Activated T-helper 1 cell treated with anti-CD3 and anti-CD28 coated beads, Interleukin-12 subunit alpha, Interleukin-12 subunit beta, Interleukin-2, Interleukin-4 antibody, amounts not matched to agents 30 ng/mL and 10 ng/mL and 1 ng/mL, durations not matched to agents 14 hours and 24 hours and 36 hours (primary cell): Measurements from ENCODE around the gene RAB40A. TPM values are rescaled to one million over a fixed set of nuclear protein-coding genes. Genes with fewer than 3 reads are reported as not detected.
A peak's percentile ranks its signal among the peaks of the same experiment; 100 is the strongest.

Source experiments
- DNase-seq: peaks from one replicate; pipeline ENCODE4 v3.0.0; 2021; ENCODE audit warnings: low spot score
- H3K27ac Mint-ChIP-seq: one replicate; pipeline ENCODE4 v1.8.0; 2021; ENCODE audit warnings: mild to moderate bottlenecking, mixed read lengths
- H3K27me3 Mint-ChIP-seq: one replicate; pipeline ENCODE4 v1.8.0; 2022; ENCODE audit warnings: mild to moderate bottlenecking, moderate library complexity, mixed read lengths; ENCODE audit not compliant: insufficient read depth
- H3K36me3 Mint-ChIP-seq: one replicate; pipeline ENCODE4 v1.8.0; 2021; ENCODE audit warnings: low read depth, mixed read lengths
- H3K4me1 Mint-ChIP-seq: one replicate; pipeline ENCODE4 v1.8.0; 2021; ENCODE audit warnings: low read depth, mixed read lengths
- H3K4me3 Mint-ChIP-seq: one replicate; pipeline ENCODE4 v1.8.0; 2021; ENCODE audit warnings: mild to moderate bottlenecking, moderate library complexity, mixed read lengths
- H3K9me3 Mint-ChIP-seq: one replicate; pipeline ENCODE4 v1.8.0; 2021; ENCODE audit warnings: mixed read lengths
- intact Hi-C: fragments of 100-400 bp; cut with micrococcal nuclease; formaldehyde crosslinking; loops from one replicate; pipeline ENCODE4 v1.15.1; 2024
- total RNA-seq: library from RNA; stranded (reverse); gene quantifications from 2 replicates; pipeline ENCODE4 v1.2.3, GENCODE V29; 2022

RAB40A gene
- total RNA-seq, 1 donor from 2014 or later = 0.08 TPM

- no peaks in the 10 kb centered on the region for H3K9me3 Mint-ChIP-seq
- DNase-seq = no peak
- peaks cover 6% of the 10 kb centered on the region for H3K4me1 Mint-ChIP-seq
- no peak overlapping the region for H3K27ac Mint-ChIP-seq
- intact Hi-C loops = no loop called here
- H3K36me3 Mint-ChIP-seq = no peaks in the 10 kb centered on the region
- no peak overlapping the region for H3K4me3 Mint-ChIP-seq
- peaks cover 2% of the 10 kb centered on the region for H3K27me3 Mint-ChIP-seq
These were observed 18.6 kb upstream of the RAB40A start for GRCh38 chrX:103537871-103538387.

- Mint-ChIP-seq H3K36me3 (no peaks in the 10 kb centered on the region), H3K27me3 (peaks cover 6% of the 10 kb centered on the region), H3K4me1 (peaks cover 6% of the 10 kb centered on the region), H3K4me3 (no peak overlapping the region), H3K27ac (no peak overlapping the region), H3K9me3 (no peaks in the 10 kb centered on the region)
- DNase-seq = no peak
- intact Hi-C loops = no loop called here
These were observed 17.4 kb upstream of the RAB40A start for GRCh38 chrX:103536732-103537131.

DNA sequence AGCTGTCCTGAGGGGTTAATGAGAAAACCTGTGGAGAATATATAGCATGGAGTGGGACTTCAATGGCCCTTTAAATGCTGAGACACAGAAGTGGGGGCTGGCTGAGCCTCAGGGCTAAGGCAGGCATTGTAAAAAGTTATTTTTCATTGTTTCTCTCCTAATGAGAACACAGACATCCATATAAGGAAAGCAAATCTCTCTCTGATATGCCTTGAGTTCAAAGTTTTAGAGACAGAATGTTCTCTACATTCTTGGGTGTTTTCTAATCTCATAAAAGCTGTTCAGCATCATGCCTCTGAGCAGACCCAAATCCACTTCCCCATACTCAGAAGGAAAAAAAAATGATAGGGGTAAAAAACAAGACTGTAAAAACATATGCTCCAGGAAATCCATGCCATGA lies 16.8 kb upstream of the RAB40A start:
- no peaks in the 10 kb centered on the region for H3K36me3 Mint-ChIP-seq
- peaks cover 6% of the 10 kb centered on the region for H3K27me3 Mint-ChIP-seq
- intact Hi-C loops = no loop called here
- peaks cover 6% of the 10 kb centered on the region for H3K4me1 Mint-ChIP-seq
- H3K9me3 Mint-ChIP-seq = no peaks in the 10 kb centered on the region
- H3K4me3 Mint-ChIP-seq = no peak overlapping the region
- no peak overlapping the region for H3K27ac Mint-ChIP-seq
- DNase-seq = no peak

DNA sequence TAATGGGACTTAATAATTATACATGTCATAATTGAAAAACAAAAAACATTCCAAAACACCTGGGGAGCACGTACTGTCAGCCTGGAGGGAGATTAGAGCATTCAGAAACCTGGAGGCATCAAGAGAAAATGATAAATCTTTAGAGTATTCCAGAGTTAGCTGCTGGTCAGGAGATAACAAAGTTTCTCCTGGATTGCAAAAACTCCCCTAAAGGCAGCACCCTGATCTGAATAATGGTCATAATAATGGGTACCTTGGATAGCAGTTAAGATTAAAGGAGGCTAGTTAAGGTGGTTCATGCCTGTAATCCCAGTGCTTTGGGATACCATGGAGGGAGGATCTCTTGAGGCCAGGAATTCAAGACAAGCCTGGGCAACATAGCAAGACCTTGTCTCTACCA lies 15.9 kb upstream of the RAB40A start:
- Mint-ChIP-seq H3K36me3 (no peaks in the 10 kb centered on the region), H3K4me1 (peaks cover 6% of the 10 kb centered on the region), H3K27ac (no peak overlapping the region), H3K4me3 (no peak overlapping the region), H3K27me3 (peaks cover 6% of the 10 kb centered on the region), H3K9me3 (no peaks in the 10 kb centered on the region)
- intact Hi-C loops = no loop called here
- DNase-seq = no peak

DNA sequence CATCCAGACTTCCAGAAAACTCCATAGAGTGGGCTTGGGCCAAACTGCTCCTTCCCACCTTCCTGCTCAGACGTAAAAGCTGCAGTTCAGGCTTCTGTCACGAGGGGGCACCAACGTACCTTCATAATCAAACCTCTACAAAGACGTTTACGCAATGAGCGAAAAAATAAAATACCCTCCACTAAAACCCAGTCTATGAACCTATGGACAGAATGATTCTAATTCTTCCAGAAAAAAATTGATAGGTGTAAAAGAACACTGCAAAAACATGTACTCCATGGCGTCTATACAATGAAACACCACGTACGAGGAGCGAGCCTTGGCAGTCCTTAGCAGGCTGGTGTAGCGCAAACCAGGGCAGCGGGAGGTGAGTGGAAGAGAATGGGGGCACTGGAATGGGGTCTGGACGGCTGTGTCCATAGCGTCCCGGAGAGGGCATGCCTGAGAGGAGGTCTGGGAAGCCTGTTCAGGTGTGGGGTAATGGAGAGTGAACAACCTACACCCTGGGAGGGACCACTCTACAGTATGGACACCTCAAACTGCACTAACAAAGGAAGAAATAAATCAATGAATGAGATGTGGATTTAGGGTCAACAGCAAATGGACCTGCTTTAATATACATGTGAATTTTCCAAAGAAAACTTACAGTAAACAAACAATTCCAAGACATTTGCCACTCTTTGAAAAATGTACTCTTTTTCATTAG lies 14.4 kb upstream of the RAB40A start:
- intact Hi-C loops = loop anchor here (1.0 kb wide), 3 partner anchors 156 to 284 kb away; no protein-coding TSS in a partner anchor
- Mint-ChIP-seq H3K27ac (no peak overlapping the region), H3K9me3 (no peaks in the 10 kb centered on the region), H3K4me3 (peak overlapping the region; percentile 74), H3K4me1 (peaks cover 6% of the 10 kb centered on the region), H3K36me3 (no peaks in the 10 kb centered on the region), H3K27me3 (peaks cover 6% of the 10 kb centered on the region)
- peak; percentile 33 for DNase-seq

DNA sequence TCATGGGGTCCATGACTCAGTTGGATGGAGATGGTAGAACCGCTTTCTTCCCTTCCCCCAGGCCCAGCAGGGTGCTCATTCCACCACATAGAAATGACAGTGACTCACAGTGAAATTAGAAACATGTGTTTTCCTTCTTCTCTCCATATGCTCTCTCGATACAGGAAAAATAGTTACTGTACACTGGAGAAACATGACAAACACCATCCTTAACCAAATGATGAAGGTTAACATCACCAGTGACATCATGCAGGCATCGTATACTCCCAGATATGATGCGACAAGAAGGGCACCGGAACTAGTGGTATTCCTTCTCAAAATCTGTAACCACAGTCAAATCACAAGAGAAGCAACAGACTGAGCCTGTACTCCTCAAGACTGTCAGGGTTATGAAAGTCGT lies 11.7 kb upstream of the RAB40A start:
- Mint-ChIP-seq H3K9me3 (no peaks in the 10 kb centered on the region), H3K4me3 (no peak overlapping the region), H3K4me1 (peaks cover 6% of the 10 kb centered on the region), H3K27me3 (peaks cover 6% of the 10 kb centered on the region), H3K36me3 (no peaks in the 10 kb centered on the region), H3K27ac (no peak overlapping the region)
- no peak for DNase-seq
- intact Hi-C loops = no loop called here

GRCh38 chrX:103530545-103530944 lies 11.3 kb upstream of the RAB40A start:
- no peak overlapping the region for H3K27ac Mint-ChIP-seq
- DNase-seq = no peak
- H3K36me3 Mint-ChIP-seq = no peaks in the 10 kb centered on the region
- H3K4me3 Mint-ChIP-seq = no peak overlapping the region
- H3K4me1 Mint-ChIP-seq = peaks cover 6% of the 10 kb centered on the region
- H3K27me3 Mint-ChIP-seq = peaks cover 6% of the 10 kb centered on the region
- H3K9me3 Mint-ChIP-seq = no peaks in the 10 kb centered on the region
- intact Hi-C loops = no loop called here

DNA sequence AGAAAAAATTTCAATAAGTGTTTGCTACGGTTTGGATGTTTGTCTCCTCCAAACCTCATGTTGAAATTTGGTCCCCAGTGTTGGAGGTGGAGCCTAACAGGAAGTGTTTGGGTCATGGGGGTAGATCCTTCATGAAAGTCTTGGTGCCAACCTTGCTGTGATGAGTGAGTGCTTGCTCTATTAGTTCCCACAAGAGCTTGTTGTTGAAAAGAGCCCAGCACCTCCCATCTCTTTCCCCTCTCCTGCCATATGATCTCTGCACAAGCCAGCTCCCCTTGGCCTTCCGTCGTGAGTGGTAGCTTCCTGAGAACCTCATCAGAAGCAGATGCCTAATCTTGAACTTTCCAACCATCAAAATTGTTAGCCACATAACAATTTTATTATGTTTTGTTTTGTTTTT lies 10.3 kb upstream of the RAB40A start:
- peaks cover 6% of the 10 kb centered on the region for H3K4me1 Mint-ChIP-seq
- no peaks in the 10 kb centered on the region for H3K9me3 Mint-ChIP-seq
- H3K27ac Mint-ChIP-seq = no peak overlapping the region
- H3K27me3 Mint-ChIP-seq = peaks cover 6% of the 10 kb centered on the region
- intact Hi-C loops = no loop called here
- H3K36me3 Mint-ChIP-seq = no peaks in the 10 kb centered on the region
- no peak for DNase-seq
- no peak overlapping the region for H3K4me3 Mint-ChIP-seq

DNA sequence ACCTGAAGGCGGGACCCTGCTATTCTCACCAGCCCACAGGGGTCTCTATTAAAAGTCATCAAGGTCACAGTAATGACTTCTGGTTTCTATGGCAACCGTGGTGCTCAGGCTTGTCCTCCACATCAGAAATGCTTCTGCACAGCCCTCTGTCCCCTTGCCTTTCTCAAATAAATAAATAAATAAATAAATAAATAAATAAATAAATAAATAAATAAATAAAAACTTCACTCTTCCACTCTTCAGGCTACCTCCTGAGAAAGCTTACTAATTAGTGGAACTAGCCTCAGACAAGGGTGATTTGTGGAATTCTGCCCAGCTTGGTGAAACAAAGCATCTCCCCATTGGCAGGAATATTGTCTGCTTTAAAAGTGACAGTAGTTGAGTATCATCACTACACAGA lies 5.5 kb upstream of the RAB40A start:
- no peak overlapping the region for H3K27ac Mint-ChIP-seq
- H3K4me3 Mint-ChIP-seq = no peak overlapping the region
- H3K36me3 Mint-ChIP-seq = no peaks in the 10 kb centered on the region
- H3K27me3 Mint-ChIP-seq = no peaks in the 10 kb centered on the region
- intact Hi-C loops = no loop called here
- no peaks in the 10 kb centered on the region for H3K9me3 Mint-ChIP-seq
- no peak for DNase-seq
- H3K4me1 Mint-ChIP-seq = no peaks in the 10 kb centered on the region

DNA sequence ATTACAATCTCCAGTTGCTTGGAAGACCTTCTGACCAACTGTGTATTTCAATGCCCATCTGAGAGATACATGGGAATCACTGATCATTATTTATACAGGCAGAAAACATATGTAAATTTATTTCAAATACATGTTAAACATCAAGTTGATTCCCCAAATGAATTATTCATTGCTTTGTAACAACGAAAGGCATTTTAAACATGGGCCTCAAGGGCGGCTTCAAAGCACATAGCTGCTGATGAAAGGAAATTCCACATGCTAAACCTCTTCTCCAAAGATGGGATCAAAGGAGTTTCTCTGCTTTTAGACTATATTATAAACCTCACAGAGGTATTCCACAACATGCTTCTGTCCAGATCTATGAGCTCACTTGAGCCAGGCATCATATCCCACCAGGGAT lies 4.3 kb upstream of the RAB40A start:
- H3K9me3 Mint-ChIP-seq = no peaks in the 10 kb centered on the region
- no peaks in the 10 kb centered on the region for H3K36me3 Mint-ChIP-seq
- H3K4me3 Mint-ChIP-seq = no peak overlapping the region
- H3K4me1 Mint-ChIP-seq = no peaks in the 10 kb centered on the region
- H3K27me3 Mint-ChIP-seq = no peaks in the 10 kb centered on the region
- H3K27ac Mint-ChIP-seq = no peak overlapping the region
- DNase-seq = no peak
- intact Hi-C loops = no loop called here

- Mint-ChIP-seq H3K36me3 (no peaks in the 10 kb centered on the region), H3K4me1 (no peaks in the 10 kb centered on the region), H3K9me3 (no peaks in the 10 kb centered on the region), H3K4me3 (no peak overlapping the region), H3K27ac (no peak overlapping the region), H3K27me3 (no peaks in the 10 kb centered on the region)
- no peak for DNase-seq
- intact Hi-C loops = no loop called here
These were observed 1.1 kb upstream of the RAB40A start for GRCh38 chrX:103520386-103520785.

GRCh38 chrX:103518571-103518970 lies 718 bp downstream of the RAB40A start:
- no peaks in the 10 kb centered on the region for H3K36me3 Mint-ChIP-seq

DNA sequence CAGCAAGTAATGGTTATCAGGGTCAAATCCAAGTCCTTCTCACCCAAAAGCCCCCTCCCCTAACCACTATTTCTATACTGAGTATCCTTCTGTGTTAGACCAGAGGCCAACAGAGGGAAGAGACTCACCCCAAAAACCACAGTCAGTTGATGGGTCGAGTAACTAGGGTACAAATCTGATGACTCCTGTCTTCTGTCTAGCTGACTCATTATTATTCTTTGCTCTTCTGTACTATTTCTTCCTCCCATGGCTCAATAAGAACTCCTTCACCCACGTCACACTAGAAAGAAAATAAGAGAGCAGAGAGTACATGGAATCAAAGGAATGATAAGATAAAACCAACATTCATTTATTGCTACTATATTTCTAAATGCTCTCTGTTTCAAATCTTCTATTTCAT lies 2.0 kb downstream of the RAB40A start:
- intact Hi-C loops = no loop called here
- Mint-ChIP-seq H3K36me3 (no peaks in the 10 kb centered on the region), H3K27me3 (no peaks in the 10 kb centered on the region), H3K9me3 (no peaks in the 10 kb centered on the region), H3K27ac (no peak overlapping the region), H3K4me1 (no peaks in the 10 kb centered on the region), H3K4me3 (no peak overlapping the region)
- DNase-seq = no peak

More at GRCh38 chrX:103518571-103518970, 718 bp downstream of the RAB40A start:
- H3K4me3 Mint-ChIP-seq = no peak overlapping the region
- no peak overlapping the region for H3K27ac Mint-ChIP-seq
- DNase-seq = no peak
- no peaks in the 10 kb centered on the region for H3K27me3 Mint-ChIP-seq
- intact Hi-C loops = no loop called here
- no peaks in the 10 kb centered on the region for H3K9me3 Mint-ChIP-seq
- no peaks in the 10 kb centered on the region for H3K4me1 Mint-ChIP-seq
